Fibroblast of lung (primary cell): ENCODE measurements around the gene SYT7. TPM values are rescaled to one million over a fixed set of nuclear protein-coding genes. Genes with fewer than 3 reads are reported as not detected.

Source experiments
- DNase-seq, 2 donors: peaks; one replicate each; pipeline versions ENCODE4 v3.0.0 to v3.0.0-alpha.2; 2010; ENCODE audit warnings: low read depth in 2 of 2
- H2AFZ ChIP-seq: 2 replicates; pipeline ENCODE4 v1.5.1; 2012; ENCODE audit warnings: low read length, control low read depth, inconsistent platforms
- H3K27ac ChIP-seq: 2 replicates; pipeline ENCODE4 v1.5.1; 2011; ENCODE audit warnings: low read length, control low read depth; ENCODE audit not compliant: insufficient read depth
- H3K27me3 ChIP-seq: 2 replicates; pipeline ENCODE4 v1.5.1; 2011; ENCODE audit warnings: mild to moderate bottlenecking, low read length; ENCODE audit not compliant: control insufficient read depth, insufficient read depth
- H3K36me3 ChIP-seq: 2 replicates; pipeline ENCODE4 v1.5.1; 2011; ENCODE audit warnings: low read length; ENCODE audit not compliant: control insufficient read depth, insufficient read depth
- H3K4me1 ChIP-seq: 2 replicates; pipeline ENCODE4 v1.5.1; 2011; ENCODE audit warnings: low read length; ENCODE audit not compliant: control insufficient read depth, insufficient read depth; ENCODE audit errors: extremely low read depth
- H3K4me2 ChIP-seq: 2 replicates; pipeline ENCODE4 v1.5.1; 2011; ENCODE audit warnings: low read length, control low read depth; ENCODE audit not compliant: insufficient read depth; ENCODE audit errors: extremely low read depth
- H3K4me3 ChIP-seq, 4 experiments: fragments of 200-600 bp in 1 of 4; sonication (generic) in 1 of 4; replicated peaks in 1 of 4; 2 replicates each; pipeline ENCODE4 v1.5.1; 2011 to 2016; ENCODE audit warnings: low read length in 4 of 4, low read depth in 3 of 4, mild to moderate bottlenecking in 3 of 4, control low read depth in 2 of 4, inconsistent platforms in 1 of 4, mixed read lengths in 1 of 4; ENCODE audit not compliant: insufficient read depth in 1 of 4; ENCODE audit errors: control extremely low read depth in 1 of 4
- H3K79me2 ChIP-seq: 2 replicates; pipeline ENCODE4 v1.5.1; 2012; ENCODE audit warnings: mild to moderate bottlenecking, low read length, inconsistent platforms; ENCODE audit not compliant: control insufficient read depth, insufficient read depth
- H3K9ac ChIP-seq: 2 replicates; pipeline ENCODE4 v1.5.1; 2011; ENCODE audit warnings: mild to moderate bottlenecking, low read length, control low read depth; ENCODE audit not compliant: insufficient read depth
- H3K9me3 ChIP-seq: 2 replicates; pipeline ENCODE4 v1.5.1; 2012; ENCODE audit warnings: low read depth, low read length; ENCODE audit not compliant: control insufficient read depth, insufficient read depth
- H4K20me1 ChIP-seq: 2 replicates; pipeline ENCODE4 v1.5.1; 2011; ENCODE audit warnings: low read length; ENCODE audit not compliant: control insufficient read depth, insufficient read depth; ENCODE audit errors: extremely low read depth
- EZH2 ChIP-seq: IDR thresholded peaks from 2 replicates; pipeline ENCODE4 v1.5.1; 2012; ENCODE audit warnings: low read length, control low read depth, mild to moderate bottlenecking; ENCODE audit errors: missing control alignments
- polyA plus RNA-seq, 2 donors: library from polyadenylated mRNA; depleted of rRNA in 1 of 2; stranded (reverse) in 1 of 2; unstranded in 1 of 2; fragments of >200 nt; gene quantifications; 2 replicates each; pipeline ENCODE4 v1.2.1, GENCODE V29; 2011 to 2012; ENCODE audit warnings: missing spikeins in 1 of 2
- total RNA-seq: library from RNA; depleted of rRNA; stranded (reverse); fragments of >200 nt; gene quantifications from 2 replicates; pipeline ENCODE4 v1.2.1, GENCODE V29; 2014
- TF ChIP-seq, protein P1 (sequence below), 2 donors: IDR thresholded peaks in 1 of 2; conservative IDR thresholded peaks in 1 of 2; 1 replicate in 1 of 2; 2 replicates in 1 of 2; pipeline ENCODE4 v1.5.1; 2011 to 2012; ENCODE audit warnings: low read length in 2 of 2, control low read depth in 1 of 2, inconsistent platforms in 1 of 2, low read depth in 1 of 2, mild to moderate bottlenecking in 1 of 2

Gene SYT7
- total and polyA plus RNA-seq, 2 donors (not counting 1 experiment from before 2014, with no cell fraction given) = 2.5 to 25.9 TPM

DNA sequence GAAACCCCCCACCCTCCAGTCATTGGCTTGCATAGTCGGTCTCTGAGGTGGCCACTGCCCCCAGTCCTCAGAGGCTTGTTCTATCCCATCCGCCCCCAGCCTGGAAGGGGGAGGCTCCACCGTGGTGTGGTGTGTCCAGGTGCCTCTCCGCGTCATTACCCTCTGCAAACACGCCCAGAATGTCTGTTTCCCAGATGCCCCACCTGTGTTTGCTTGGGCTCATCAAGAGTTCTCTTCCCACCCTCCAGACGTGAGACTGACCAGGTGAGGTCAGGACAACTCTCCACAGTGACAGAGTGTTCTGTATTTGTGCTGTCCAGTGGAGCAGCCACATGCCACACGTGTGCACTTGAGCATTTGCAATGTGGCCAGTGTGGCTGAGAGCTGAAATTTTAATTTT is 47.5 kb downstream of the SYT7 start:
- Histone ChIP-seq H4K20me1 (no peaks in the 10 kb centered on the region), H3K36me3 (no peaks in the 10 kb centered on the region), H3K9me3 (no peaks in the 10 kb centered on the region), H3K27ac (no peak overlapping the region), H3K79me2 (no peaks in the 10 kb centered on the region), H2AFZ (no peak overlapping the region), H3K27me3 (peaks cover 16% of the 10 kb centered on the region), H3K4me1 (no peaks in the 10 kb centered on the region), H3K4me3 (no peak overlapping the region), H3K9ac (no peak overlapping the region), H3K4me2 (no peak overlapping the region)
- no peak for DNase-seq
- TF ChIP-seq, protein P1, sequence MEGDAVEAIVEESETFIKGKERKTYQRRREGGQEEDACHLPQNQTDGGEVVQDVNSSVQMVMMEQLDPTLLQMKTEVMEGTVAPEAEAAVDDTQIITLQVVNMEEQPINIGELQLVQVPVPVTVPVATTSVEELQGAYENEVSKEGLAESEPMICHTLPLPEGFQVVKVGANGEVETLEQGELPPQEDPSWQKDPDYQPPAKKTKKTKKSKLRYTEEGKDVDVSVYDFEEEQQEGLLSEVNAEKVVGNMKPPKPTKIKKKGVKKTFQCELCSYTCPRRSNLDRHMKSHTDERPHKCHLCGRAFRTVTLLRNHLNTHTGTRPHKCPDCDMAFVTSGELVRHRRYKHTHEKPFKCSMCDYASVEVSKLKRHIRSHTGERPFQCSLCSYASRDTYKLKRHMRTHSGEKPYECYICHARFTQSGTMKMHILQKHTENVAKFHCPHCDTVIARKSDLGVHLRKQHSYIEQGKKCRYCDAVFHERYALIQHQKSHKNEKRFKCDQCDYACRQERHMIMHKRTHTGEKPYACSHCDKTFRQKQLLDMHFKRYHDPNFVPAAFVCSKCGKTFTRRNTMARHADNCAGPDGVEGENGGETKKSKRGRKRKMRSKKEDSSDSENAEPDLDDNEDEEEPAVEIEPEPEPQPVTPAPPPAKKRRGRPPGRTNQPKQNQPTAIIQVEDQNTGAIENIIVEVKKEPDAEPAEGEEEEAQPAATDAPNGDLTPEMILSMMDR (conservative IDR thresholded peaks at IDR 0.05 in 1 of 2, IDR thresholded peaks at IDR 0.05 in 1 of 2; ENCODE audit: low read depth in 1 of 2, low read length in 2 of 2) = no peak
- TF ChIP-seq EZH2 = no peak

DNA sequence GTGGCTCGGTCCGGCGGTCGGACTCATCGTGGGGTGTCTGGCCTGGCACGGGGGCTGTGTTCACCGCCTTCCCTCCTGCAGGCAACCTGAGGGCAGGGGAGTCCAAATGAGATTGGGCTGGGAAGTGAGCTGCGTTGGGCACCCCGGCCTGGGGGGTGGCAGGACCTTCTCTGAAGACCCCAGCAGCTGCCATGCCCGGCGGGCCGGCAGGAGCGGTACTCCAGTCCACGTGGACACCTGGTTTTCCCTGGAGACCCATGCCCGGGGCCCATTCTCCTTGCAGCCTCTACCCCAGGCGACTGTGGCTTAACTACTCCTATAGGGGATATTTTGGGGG is 47.9 kb downstream of the SYT7 start:
- H3K27me3 ChIP-seq = peaks cover 16% of the 10 kb centered on the region
- no peaks in the 10 kb centered on the region for H3K36me3 ChIP-seq
- no peaks in the 10 kb centered on the region for H3K79me2 ChIP-seq
- no peak for DNase-seq
- no peaks in the 10 kb centered on the region for H4K20me1 ChIP-seq
- no peak overlapping the region for H3K4me2 ChIP-seq
- H3K4me1 ChIP-seq = no peaks in the 10 kb centered on the region
- no peaks in the 10 kb centered on the region for H3K9me3 ChIP-seq
- no peak for TF ChIP-seq EZH2
- TF ChIP-seq, protein P1 (conservative IDR thresholded peaks at IDR 0.05 in 1 of 2, IDR thresholded peaks at IDR 0.05 in 1 of 2; ENCODE audit: low read depth in 1 of 2, low read length in 2 of 2) = no peak
- H2AFZ ChIP-seq = no peak overlapping the region
- H3K9ac ChIP-seq = no peak overlapping the region
- H3K4me3 ChIP-seq = no peak overlapping the region
- H3K27ac ChIP-seq = no peak overlapping the region

DNA sequence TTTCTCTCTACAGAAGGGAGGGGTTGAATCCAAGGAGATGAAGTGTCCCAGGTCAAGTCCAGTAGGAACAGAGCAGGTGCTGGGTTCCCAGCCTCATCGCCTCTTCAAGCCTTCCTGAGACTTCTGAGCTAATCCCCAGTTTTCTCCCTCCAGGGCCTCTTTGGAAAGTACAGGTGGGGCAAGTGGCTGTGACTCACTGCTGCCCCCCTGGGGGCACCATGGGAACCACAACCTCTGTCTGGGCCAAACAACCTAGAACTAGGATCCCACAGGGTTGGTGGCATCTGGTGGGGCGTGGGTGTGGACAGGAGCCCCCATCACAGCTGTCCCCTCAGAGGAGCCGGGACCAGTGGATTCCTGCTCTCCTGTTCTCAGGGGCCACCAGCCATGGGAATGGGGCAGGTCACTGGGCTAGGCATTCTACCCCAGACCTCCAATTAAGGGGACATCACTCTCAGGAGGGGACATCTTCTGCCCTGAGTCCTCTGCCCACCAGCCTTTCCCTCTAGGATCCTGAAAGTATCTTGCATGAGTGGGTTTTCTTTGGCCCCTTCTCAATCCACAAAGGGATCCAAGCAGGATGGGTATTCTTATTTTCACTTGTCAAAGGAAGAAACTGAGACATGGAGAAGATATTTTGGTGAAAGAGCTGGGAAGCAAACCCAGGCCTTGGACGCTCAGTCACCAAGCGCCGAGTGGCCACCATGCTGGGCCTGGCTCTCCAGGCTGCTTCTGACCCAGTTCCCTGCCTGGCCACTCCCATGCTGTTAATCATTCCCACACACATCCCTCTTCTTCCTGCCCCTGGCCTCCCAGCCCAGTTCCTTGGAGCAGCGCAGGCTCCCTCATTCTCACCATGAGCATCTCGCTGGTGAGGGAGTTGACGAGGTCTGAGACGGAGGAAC is 48.5 kb downstream of the SYT7 start:
- Histone ChIP-seq H3K9me3 (no peaks in the 10 kb centered on the region), H3K36me3 (no peaks in the 10 kb centered on the region), H2AFZ (no peak overlapping the region), H4K20me1 (no peaks in the 10 kb centered on the region), H3K27me3 (peaks cover 16% of the 10 kb centered on the region), H3K79me2 (no peaks in the 10 kb centered on the region), H3K4me2 (no peak overlapping the region), H3K27ac (no peak overlapping the region), H3K9ac (no peak overlapping the region), H3K4me1 (no peaks in the 10 kb centered on the region), H3K4me3 (no peak overlapping the region)
- DNase-seq = no peak
- TF ChIP-seq EZH2 = no peak
- TF ChIP-seq, protein P1 (conservative IDR thresholded peaks at IDR 0.05 in 1 of 2, IDR thresholded peaks at IDR 0.05 in 1 of 2; ENCODE audit: low read depth in 1 of 2, low read length in 2 of 2) = peak; percentile 74 to 86
